ENCODE measurements around the gene SLC66A2.

DNA sequence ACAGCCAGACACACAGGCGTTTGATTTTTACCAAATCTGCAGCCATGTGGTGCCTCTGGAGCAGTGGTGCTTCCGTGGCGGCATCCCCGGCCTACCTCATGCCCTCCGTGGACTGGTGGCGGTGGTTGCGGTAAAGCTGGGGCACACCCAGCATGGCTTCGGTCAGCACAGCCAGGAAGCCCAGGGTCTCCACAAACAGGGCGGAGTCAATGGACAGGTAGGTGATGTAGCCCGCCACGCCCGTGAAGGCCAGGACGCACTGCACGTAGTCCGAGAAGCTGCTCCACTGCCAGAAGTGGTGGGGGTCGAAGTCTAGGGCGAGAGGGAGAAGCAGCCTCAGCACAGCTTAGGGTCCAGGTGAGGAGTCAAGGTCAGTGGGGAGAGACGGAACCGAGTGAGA, 32.4 kb downstream of the SLC66A2 start:
- TF ChIP-seq CTCF (IDR thresholded peaks at IDR 0.05) (no peak), POLR2A (IDR thresholded peaks at IDR 0.05) (no peak)

All from transverse colon (tissue), 3 donors.